ENCODE data around the gene TMEM123.

DNA sequence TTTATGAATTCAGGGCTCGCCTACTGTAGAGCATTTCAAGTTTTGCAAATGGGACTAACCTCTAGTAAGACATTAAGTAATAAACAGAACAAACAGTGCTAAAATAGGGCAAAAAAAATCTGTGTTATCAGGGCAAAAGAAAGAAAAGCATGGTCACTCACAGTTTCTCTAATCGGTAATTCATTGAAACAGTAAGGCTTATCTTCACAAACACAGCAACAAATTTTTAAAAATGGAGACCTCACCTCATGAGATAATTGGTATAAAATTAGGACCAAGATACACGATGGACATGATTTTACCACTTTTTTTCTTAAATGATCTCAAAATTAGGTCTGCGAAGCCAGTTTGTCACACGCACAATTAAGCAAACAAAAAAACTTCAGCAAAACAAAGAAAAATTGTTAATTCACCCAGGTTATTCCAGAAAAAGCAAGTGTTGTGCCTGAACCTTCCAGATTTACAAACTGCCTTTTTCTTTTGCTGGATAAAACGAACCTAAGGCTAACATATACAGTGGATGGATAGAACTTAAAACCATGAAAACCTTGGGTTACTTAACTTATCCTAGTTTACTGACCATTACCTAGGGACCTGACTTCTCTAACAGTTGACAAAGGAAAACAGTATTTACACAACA, 1.4 kb downstream of the TMEM123 start:
- TF ChIP-seq ZBTB7A (IDR thresholded peaks at IDR 0.05; ENCODE audit: low read depth) (no peak), RAD21 (IDR thresholded peaks at IDR 0.05; ENCODE audit: low read depth) (no peak)

All from Ishikawa (cell line).